HG02623 (cell line): Measurements from ENCODE around the gene RASGRF1.
"Not testable (repeated sequence)": the region's sequence is repeated elsewhere in the genome, so short reads cannot be mapped to it uniquely, and the experiment has no call there.

Experiments
- ATAC-seq: cut with Tn5 transposase; IDR thresholded peaks from one replicate; pipeline ENCODE4 v1.9.1; 2021; ENCODE audit warnings: moderate library complexity; ENCODE audit not compliant: unreplicated experiment

Gene RASGRF1

DNA sequence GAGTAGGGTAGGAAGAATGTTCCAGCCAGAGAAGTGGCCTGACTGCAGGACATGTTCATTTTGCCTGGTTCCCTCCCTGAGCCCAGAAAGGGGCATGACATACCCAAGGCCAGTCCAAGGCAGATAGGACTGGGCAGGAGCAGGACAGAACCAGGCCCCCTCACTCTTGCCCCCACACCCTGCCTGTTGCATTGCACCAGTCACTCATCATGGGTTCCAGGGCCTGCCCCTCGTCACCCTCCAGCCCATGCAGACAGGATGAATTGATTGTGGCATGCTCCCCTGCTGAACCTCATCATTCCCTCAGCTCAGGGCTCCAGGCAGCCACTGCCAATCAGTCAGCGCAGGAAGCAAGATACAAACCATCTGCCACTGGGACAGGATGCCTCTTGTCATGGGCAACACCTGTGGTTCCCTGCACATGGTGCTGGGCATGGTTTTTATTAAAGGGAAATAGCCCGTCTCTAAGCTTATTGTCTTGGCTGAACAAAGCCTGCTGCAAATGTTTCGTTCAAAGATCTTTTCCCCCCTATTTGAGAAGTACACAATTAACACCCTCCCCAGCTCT, 48.9 kb downstream of the RASGRF1 start:
- no peak for ATAC-seq

DNA sequence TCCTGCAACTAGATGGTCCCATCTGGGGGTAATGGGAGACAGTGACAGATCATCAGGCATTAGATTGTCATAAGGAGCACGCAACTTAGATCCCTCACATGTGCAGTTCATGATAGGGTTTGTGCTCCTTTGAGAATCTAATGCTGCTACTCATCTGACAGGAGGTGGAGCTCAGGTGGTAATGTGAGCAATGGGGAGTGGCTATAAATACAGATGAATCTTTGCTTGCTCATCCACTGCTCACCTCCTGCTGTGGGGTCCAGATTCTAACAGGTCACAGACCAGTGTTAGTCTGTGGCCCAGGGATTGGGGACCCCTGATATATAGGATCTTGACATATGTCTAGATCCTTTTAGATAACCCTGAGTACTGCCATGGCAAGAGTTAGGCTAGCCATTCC, 52.7 kb downstream of the RASGRF1 start:
- no peak for ATAC-seq

DNA sequence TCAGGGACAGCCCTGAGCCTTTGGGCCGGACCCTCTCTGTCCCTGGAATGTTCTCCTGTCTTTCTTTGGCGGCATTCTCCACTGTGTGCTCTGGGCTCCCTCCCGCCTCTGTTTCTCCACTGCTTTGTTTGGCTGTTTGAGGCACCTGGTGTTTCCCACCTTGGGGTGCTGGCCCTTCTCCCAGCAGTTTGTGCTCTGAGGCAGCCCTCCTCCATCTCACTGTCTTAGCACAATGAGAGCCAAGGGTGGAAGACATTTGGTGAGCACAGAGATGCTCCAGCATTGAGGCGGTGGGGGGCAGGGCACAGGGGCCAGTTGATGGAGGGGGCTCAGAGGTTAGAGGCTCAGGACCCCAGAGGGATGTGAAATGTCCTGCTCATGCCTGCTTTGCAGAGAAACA, 54.3 kb downstream of the RASGRF1 start:
- no peak for ATAC-seq

DNA sequence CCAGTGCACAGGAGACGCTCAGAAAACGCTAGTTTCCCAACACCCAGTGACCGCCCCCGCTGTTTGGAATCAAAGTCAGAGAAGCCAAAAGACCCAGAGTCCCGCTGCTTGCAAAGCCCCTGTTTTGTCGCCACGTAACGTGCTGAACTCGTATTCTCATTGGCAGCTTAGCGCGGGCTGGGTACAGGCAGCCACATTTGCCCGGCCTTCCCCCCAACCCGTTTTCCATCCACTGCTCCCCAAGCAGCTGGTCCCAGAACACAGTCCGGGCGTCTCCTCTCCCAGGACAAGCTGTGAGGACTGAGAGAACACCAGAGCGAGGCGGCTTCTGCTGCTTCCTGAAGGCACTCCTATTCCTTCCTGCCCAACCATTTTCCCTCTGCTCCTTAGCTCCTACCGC, 54.8 kb downstream of the RASGRF1 start:
- no peak for ATAC-seq

DNA sequence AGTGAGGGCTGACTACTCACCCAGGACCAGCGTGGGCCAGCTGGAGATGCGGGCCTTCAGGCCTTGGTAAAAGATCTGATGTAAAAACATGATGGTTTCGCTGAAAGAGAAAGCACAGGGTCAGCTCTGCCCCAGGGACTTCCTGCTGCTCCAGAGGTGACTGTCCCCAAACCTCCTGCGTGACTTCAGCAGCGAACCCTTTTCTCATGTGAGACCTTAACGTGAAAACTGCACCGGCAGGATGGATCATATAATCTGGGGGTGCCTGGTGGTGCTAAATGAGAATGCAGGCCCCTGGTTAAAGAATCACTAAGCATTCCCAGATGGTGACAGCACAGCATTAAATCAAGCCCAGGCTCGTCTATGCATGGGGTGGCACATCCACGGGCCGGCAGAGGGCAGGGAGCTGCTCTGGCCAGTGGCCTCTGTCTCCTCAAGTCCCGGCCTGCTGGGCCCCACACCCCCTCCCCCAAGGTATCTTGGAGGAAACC, 55.4 kb downstream of the RASGRF1 start:
- no peak for ATAC-seq

DNA sequence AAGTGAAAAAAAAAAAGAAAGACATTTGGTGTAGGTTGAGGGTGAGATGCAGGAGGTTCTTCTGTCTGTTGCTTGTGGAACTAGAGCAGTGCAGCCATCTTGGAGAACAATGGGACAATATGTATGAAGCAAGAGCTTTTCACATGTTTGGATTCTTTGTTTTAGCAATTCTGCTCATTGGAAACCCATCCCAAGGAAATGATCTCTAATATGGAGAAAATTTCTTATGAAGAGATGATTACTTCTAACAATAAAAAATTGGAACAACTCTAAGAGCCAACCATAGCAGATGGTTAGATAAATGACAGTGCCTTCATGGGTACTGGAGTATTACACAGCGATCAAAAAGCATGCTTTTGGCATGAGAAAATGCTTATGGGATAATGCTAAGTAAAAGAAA, 56.3 kb downstream of the RASGRF1 start:
- ATAC-seq = no peak

DNA sequence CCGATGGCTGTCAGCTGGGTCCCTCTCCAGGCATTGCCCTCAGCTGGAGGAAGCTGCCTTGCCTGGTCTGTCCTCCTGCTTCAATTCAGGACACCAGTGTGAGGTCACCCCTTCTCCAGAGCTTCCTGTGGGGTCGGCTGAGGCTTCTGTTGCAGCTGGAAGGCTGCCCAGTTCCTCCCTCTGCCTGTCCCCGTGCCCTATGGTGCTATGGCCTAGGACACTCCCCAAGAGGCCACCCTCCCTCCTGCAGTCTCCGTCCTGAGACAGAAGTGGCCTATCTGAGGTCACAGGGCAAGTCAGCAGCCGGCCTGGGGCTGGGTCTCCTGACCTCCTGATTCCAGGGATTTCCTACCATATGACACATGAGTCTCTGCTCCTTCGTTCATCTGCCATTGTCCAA, 57.9 kb downstream of the RASGRF1 start:
- ATAC-seq = no peak

DNA sequence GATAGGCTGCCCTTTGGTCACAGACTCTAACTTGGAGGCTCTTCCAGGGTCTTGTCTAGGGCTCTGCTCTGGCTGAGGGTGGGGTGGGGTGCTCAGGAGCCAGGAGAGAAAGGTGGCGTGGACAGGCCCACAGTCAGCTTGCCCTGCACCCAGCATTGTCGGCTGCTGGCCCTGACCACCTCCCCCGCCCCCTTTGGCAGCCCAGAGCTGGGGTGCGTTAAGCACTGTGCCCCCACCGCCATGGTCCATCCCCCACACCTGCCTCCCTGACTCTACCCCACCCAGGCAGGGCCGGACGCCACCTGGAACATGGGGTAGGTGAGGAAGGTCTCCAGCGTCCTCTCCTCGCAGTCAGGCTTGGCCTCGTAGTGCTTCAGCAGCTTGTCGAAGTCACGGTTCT, 58.8 kb downstream of the RASGRF1 start:
- ATAC-seq = no peak

DNA sequence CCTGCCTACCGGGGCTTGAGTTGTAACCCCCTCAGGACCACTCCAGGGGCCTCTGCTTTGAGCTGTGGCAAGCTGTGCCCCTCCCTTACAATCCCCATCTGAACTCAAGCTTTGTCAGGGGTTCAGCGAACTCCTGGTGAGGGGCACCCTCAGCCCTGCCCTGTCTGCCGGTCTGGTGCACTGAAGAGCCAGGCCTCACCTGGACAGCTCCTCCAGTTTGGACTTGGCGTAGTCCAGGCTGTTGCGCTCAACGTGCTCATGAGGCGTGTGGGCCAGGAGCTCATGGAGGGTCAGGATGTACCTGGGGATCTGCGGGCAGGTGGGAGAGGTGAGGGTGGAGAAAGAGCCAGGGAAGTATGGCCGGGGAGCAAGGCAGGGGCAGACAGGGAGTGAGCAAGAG, 59.4 kb downstream of the RASGRF1 start:
- no peak for ATAC-seq

DNA sequence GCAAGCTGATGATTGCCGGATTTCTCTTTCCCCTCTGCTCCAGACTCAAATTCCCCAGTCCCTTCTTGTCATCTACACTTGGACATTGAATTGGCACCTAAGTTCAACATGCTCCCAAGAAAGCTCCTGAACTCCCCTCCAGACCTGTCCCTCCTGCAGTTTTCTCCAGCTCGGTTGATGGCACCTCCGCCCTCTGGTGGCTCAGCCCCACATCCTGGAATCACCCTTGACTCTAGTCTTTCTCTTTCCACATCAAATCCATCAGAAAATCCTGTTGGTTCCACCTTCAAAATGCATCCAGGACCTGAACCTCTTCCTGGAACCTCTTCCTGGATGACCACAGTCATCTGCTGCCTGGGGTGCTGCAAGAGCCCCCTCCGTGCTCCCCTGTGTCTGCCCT, 60.1 kb downstream of the RASGRF1 start:
- no peak for ATAC-seq

DNA sequence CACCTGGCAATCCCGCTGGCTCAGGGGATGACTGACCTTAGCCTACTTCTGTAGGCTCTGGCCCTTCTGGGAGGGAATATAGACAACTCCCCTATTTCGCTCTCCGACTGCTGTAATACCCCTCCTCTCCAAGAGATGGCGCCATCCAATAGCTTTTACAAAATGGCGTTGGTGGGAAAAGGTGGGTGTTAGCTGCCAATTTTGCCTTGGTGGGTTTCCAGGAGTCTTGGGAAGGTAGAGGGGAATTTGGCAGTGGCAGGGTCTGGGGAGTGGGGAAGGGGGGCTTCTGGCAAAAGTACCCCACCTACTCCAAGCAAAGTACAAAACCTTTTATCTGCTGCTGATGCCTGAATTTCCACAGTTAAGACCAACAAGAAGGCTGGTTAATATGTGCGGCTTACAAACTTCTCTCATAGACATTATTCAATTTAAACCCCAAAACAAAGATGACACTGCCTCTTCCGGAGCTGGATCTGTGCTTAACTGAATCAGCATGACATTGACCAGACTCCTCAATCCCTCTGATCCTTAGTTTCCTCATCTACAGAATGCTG, 62.1 kb downstream of the RASGRF1 start:
- ATAC-seq = no peak

DNA sequence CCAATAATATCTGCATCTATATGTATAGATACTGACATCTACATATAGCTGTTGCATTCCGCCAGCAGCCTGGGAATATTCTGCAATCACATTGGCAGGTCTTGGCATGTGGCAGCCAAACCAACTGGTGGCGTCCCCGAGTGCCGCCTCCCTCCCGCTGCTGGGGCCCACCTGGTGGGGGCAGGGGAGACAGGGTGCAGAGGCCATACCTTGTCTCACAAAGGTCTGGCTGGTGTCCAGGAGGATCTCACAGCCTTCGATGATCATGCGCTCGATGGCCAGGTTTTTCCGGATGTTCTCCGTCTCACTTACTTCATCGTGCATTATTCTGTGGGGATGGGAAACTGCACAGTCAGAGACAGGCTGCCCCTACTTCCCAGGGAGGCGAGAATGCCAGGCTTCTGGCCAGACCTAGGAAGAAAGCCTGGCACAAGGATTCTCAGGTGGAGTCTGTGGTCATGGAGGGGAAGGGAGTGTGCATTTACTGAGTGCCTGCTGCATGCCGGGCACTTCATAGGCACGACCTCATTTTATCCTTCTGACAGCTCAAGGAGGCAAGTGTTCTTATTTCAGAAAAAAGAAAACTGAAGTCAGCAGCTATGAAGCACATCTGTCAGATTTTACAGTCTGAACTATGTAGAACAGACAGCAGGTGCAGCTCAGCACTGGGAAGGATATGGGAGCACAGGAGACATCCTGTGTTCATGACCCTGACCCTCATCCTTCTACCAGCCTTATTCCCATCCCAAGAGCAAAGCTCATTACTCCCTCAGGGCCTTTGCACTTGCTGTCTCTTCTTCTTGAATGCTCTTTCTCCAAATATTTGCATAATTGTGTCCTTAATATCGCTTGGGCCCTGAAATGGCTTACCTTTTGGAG, 62.8 kb downstream of the RASGRF1 start:
- ATAC-seq = no peak

DNA sequence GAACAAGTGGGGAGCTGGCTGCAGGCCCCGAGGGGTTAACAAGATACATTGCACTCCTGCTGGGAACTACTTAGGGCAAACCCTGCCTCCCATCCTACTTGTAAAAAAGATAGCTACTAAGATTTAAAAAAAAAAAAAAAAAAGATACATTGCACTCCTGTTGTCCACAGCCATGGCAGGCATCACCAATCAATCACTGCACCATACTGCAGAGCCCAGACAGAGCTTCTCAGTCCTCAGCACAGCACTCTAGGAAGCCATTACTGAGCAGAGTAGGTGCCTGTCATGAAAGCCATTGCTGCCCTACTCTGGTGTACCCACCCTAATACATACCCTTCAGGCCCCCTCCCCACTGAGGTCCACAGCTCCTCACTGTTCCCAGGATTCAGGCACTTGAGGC, 64.8 kb downstream of the RASGRF1 start:
- ATAC-seq = no peak

DNA sequence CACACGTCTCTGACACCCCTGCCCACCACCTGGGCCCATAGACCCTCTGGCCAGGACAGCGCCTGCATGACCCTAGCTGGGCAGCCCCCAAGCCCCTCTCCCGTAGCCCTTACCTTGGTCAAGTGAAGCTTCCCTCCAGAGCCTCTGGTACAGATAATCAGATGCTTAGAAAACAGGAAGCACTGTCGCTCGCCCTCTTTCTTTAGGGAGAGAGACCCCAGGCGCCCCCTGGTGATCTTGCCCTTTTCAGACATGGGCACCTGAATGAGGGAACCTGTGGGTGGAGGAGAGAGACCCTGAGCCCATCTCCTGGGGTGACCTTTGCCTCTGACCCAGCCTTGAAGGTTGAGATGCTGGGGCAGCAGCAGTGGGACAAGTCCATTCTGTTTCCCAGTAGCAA, 65.4 kb downstream of the RASGRF1 start:
- no peak for ATAC-seq

DNA sequence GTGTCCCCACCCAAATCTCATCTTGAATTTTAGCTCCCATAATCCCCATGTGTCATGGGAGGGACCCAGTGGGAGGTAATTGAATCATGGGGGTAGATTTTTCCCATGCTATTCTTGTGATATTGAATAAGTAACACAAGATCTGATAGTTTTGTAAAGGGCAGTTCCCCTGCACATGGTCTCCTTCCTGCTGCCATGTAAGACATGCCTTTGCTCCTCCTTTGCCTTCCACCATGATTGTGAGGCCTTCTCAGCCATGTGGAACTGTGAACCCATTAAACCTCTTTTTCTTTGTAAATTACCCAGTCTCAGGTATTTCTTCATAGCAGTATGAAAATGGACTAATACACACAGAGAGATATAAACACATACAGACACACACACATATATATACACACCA, 66.1 kb downstream of the RASGRF1 start:
- ATAC-seq = not testable (repeated sequence)

DNA sequence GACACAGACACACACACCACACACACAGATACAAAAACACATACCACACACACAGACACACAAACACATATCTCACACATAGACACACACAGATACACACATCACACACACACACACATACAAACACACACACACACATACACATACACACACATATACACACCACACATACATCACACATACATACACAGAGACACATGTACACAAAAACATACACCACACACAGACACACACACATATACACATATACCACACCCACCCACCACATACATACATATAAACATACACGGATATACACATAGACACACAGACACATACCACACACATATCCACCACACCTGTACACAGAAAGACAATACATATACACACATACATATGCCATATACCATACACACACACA, 66.7 kb downstream of the RASGRF1 start:
- ATAC-seq = no peak

DNA sequence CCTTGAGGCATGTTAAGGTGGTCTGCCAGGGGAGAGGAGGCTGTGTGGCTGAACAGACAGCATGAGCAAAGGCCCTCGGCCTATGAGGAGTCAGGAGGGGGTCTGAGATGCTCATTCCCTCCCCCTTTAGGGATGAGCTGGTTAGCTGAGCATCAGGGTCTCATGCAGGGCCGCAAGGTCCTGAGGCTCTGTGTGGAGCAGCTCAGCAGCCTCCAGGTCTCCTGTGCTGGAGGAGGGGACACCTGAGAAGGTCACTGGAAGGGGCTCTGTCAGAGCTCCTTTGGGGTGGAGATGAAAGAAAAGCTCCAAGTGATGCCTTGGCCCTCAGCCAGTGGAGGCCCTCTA, 67.1 kb downstream of the RASGRF1 start:
- no peak for ATAC-seq

DNA sequence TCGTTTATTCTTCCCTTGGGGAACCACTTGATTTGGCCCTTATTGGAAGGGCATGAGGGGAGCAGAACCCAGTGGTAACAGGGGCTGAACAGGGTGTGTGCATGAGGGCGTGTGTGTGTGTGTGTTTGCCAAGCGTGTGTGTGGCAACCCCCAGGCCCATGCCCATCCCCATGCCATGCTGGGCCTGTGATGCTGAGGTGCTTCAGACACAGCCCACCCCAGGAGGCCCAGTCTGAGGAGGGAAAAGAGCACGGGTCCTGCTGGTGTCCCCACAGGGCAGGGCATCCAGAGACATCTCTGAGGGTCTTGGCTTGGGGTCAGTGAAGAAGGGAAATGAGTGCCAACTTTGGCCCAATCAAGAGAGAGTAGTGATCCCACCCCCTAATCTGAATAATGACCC, 71.6 kb downstream of the RASGRF1 start:
- no peak for ATAC-seq

DNA sequence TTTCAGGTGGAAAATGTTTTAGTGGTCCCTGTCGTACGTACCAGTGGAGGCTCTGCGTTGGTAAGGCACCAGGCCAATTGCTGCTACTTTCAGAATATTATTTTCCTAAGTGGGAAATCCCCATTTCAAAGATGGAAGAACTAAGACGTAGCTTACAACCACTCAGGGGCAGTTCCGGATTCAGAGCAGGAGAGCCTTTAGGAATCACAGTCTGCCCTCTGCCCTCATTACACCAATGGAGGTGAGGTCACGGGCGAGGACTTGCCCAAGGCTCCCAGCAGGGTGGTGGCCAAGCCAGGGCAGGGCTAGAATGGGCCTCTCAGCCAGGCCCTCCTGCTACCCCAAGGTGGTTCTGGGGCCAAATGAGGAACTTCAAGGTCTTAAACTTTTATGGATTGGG, 72.6 kb downstream of the RASGRF1 start:
- ATAC-seq = no peak

DNA sequence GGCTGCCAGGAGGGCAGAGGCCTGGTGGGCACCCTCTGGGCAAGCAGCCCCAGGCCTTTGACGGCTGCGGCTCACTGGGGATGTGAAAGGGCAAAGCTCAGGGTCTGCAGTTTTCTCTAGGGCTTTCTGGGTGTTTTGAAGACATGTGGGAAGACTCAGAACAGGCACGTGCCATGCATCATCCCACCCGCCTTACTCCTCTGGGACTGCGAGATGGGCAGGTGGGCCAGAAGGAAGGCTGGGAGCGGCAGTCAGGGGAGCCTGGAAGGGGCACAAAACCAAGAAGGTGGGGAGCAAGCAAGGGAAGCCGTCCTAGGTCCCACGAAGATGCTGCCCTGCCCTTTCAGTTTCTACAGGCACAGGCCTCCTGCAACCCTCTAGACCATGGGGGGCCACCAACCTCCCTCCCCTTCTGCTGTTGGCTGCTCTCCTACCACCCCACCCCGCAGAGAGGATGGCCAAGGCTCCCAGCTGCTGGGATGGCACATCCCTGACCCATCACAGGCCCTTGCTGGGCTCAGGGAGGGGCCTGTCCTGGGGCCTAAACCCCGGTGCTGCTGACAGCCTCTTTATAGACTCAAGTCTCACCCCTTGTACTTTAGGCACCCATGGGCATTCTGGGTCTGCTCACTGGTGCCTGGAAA, 73.9 kb downstream of the RASGRF1 start:
- ATAC-seq = no peak

DNA sequence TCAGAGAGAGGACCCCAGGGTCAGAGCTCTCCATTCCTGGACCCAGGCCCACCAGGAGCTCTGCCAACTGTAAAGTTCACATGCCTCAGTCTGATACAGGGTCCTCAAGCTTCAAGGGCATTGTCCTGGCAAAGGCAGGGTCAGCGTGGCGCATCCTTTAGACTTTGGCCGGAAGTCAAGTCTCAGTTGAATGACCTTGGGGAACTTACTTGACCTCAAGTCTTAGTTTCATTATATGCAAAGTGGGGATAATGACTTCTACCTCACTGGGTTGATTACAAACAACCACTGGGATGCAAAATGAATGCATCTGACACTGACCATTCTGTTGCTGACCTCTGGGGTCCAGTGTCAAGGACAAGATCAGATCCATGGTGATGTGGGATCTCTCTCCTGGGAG, 75.2 kb downstream of the RASGRF1 start:
- no peak for ATAC-seq

DNA sequence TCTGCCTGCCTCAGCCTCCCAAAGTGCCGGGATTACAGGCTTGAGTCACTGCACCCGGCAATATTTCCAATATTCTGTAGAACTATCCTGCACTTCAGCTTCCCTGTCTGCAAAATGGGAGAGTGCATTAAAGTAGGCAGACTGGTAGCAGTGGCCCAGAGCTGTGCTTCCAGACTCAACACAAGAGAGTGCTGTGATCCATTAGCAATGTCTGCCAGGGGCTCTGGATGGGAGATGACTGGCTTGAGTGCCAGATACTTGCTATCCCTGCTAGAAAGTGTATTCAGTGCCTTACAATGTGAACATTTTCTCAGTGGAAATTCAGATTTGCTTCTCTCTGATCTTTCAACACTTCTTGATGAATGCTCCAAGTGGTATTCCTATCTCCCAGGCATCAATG, 80.3 kb downstream of the RASGRF1 start:
- no peak for ATAC-seq
